Hematopoietic multipotent progenitor cell treated with erythropoietin and hydrocortisone succinate and interleukin-3 and kit ligand, for 6 days (in vitro differentiated cells): Measurements from ENCODE around the gene L3MBTL1.

Experiments used
- DNase-seq: peaks from one replicate; pipeline ENCODE4 v3.0.0-alpha.2; 2015

L3MBTL1 gene

DNA sequence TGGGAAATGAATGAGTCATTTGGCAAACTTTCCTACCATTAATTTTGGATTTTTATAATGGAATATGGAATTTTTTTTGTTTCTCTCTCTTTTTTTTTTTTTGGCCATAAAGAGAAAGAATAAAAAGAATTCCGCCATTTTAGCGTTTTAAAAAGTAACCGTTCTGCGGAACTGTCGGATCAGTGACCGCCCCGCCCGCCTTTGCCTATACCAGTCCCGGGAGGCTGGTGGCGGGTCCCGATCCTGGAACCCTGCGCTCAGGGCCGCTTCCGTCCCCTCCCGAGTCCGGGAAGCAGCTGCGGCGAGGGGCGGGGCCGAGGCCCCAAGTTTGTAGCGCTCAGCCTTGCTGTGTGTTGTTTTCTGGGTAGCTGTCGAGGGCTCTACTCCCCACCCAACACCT, 609 bp downstream of the L3MBTL1 start:
- DNase-seq: peak; percentile 17

- peak; percentile 22 for DNase-seq
Measured at GRCh38 chr20:43508604-43509040, 1.1 kb downstream of the L3MBTL1 start.

- no peak for DNase-seq
Measured at GRCh38 chr20:43511879-43512278, 4.4 kb downstream of the L3MBTL1 start.

DNA sequence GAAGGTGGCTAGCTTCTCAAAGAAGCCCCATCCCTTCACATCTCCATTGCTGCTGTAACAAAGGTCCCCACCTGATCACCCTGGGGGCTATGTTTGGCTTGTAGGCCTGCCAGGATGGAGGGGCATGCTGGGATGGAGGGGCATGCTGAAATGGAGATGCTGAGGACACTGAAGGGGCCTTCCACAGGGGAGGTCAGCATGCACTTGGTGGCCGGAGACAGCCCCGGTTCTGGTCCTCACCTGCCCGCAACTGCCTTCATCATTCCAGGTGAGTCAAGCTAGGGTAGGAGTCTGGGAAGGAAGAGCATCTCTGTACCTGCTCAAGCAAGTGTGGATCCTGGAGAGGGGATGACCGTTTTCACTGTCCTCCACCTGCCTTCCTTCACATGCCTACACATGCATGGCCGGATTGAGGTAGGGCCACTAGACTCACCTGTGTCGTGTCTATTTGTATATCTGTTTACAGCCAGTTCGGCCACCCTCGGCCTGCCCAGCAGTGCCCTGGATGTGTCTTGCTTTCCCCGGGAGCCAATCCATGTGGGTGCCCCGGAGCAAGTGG, 6.0 kb downstream of the L3MBTL1 start:
- DNase-seq: no peak

- peak; percentile 100 for DNase-seq
Measured at GRCh38 chr20:43513931-43514647, 6.6 kb downstream of the L3MBTL1 start.

GRCh38 chr20:43514648-43514999, 7.1 kb downstream of the L3MBTL1 start:
- DNase-seq: no peak

DNA sequence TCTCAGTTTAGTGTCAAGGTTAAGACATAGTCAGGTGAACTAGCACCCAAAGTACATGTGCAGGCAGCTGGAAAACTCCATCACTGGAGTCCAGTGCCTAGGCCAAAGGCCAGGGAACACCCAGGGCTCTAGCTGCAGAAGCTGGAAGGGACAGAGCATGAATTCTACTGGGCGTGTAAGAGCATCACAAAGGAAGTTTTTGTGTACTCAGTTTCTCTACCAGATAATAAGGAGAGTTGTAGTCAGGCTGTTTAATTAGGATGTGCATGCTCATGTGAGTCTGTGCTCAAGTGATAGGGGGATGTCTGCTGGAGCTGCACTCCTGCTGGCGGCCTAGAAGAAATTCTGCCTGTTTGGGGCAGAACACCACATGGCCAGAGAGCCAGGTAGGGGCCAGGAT, 8.1 kb downstream of the L3MBTL1 start:
- DNase-seq: no peak

DNA sequence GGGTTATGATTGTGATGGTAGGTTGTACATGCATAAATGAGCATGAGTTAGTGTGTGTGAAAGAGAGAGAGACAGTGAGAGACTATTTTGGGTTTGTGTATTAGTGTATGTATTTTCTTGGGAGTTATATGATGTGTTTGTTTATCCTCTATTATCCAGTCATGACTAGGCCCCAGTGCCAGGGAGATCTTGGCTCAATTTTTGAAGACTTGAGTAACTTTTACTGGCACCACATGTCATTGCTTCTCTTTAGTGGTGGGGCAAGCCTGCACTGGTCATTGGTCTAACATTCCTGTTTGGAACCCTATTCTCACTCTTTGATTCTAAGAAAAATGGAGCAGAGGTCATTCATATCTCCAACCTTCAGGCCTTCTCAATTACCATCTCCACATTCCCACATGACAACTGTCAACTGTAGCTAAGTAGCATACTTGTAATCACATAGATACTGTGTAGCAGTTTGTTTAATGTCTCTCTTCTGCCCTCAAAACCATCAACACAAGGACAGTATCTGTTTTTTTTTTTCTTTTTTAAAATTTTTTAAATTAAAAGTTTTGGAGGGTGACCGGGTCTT, 8.8 kb downstream of the L3MBTL1 start:
- no peak for DNase-seq

- DNase-seq: no peak
Measured at GRCh38 chr20:43520074-43520630, 12.7 kb downstream of the L3MBTL1 start.

GRCh38 chr20:43525021-43525420, 17.5 kb downstream of the L3MBTL1 start:
- DNase-seq: no peak

- no peak for DNase-seq
Measured at GRCh38 chr20:43528258-43528875, 20.9 kb downstream of the L3MBTL1 start.

DNA sequence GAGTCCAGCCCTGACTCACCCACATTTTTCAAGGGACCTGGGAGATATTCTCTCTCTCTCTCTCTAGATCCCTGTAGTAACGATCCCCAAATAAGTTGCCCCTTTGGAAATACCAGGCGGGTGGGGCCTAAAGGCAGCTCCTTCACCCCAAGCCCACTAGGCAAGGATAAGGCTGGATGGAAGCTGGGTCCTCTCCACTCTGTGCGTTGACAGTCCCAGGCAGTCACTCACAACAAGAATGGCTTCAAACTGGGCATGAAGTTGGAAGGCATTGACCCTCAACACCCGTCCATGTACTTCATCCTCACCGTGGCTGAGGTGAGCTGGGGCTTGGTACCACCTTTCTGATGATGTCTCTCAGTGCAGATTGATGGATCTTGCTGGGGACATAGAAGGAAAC, 21.6 kb downstream of the L3MBTL1 start:
- no peak for DNase-seq

- no peak for DNase-seq
Measured at GRCh38 chr20:43529457-43530153, 22.1 kb downstream of the L3MBTL1 start.

GRCh38 chr20:43530321-43531090, 23.0 kb downstream of the L3MBTL1 start:
- peak; percentile 37 for DNase-seq

DNA sequence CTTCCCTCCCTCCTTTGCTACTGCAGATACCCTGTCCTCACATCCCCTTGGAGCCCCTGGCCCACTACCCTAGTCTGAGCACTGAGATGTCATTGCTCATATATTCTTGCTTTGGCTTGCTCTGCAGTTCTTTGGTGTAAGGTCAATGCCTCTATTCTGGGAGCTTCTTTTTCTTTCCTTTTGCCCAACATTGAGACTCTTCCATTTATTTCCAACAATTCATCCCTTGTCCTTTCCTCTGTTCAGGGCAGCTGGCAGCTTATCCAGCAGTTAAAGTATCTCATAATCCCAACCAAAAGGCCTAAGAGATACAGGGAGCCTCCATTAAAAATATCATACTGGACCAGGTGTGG, 23.6 kb downstream of the L3MBTL1 start:
- no peak for DNase-seq

- no peak for DNase-seq
Measured at GRCh38 chr20:43532416-43533055, 25.0 kb downstream of the L3MBTL1 start.

DNA sequence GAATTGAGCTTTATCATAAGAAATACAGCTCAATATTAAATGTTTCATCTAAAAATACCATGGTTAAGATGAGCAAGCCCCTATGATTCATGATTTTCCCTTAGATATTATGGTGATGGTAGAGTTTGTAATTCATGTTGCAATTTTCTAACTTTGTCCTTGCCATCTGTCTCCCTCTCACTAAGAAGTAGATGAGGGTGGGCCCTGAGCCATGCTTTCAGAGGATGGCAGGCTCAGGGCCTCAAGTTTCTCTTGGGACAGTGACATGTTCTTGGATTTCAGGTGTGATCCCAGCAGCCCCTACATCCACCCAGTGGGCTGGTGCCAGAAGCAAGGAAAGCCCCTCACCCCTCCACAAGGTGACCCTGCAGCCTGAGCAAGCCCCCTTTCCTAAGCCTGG, 25.6 kb downstream of the L3MBTL1 start:
- no peak for DNase-seq

DNA sequence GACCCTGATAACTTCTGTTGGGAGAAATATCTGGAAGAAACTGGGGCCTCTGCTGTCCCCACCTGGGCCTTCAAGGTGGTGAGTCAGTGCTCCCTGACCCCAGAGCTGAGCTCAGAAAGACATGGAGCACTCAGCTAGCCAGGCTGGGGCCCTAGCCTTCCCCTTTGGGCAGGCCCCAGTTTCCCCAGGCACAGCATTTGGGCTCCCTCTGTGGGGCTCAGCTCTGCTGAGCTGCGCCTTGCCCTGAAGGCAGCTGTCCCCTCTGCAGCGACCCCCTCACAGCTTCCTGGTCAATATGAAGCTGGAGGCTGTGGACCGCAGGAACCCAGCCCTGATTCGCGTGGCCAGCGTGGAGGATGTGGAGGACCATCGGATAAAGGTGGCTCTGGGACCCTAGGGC, 26.5 kb downstream of the L3MBTL1 start:
- DNase-seq: no peak

DNA sequence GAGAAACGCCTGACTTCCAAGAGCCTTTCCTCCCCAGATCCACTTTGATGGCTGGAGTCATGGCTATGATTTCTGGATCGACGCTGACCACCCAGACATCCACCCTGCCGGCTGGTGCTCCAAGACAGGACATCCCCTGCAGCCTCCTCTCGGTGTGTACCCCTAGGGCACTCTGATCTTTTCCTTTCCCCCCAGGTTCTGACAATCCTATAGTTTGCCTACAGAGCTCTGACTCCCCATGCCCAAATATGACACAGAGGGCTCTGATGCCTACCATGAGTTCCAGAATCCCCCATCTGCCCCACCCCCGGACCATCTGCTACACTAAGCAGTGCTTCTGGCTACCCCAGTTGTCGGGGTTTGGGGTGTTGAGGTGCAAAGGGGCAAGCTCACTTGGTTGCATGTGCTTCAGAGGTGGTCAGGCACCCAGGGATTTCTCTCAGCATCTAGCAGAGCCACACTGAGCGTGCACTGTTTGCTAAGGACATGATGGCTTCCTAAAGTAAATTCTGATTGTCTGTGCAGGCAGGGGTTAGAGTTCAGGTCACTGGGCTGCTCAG, 27.4 kb downstream of the L3MBTL1 start:
- no peak for DNase-seq

DNA sequence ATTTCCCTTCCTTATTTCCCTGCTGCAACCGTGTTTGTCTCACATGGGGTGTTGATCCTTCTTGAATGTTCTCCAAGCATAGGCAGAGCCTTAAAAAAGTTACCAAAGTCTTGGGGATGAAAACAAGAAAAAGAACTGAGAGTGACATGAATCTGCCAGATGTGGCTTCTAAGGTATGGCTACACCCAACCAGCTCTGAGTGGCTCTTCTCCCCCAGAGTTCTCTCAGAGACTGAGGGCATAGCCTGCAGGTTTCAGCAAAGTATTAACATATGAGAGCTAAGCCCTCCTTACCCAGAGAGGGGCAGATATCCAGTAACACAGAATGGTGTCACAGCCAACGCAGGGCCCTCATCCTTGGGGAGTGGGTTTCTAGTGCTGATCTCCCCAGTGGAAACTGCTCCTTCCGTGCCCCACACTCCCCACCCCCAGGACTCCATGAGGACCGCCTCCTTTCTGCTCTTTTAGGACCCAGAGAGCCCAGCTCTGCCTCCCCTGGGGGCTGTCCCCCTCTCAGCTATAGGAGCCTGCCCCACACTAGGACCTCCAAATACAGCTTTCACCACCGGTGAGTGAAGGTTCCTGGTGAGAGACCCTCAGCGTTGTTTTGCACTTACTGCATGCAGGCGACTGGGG, 28.0 kb downstream of the L3MBTL1 start:
- no peak for DNase-seq
